ENCODE data around the gene GMIP. TPM values are rescaled to one million over a fixed set of nuclear protein-coding genes. Genes with fewer than 3 reads are reported as not detected.

GMIP gene
- total and polyA plus RNA-seq, 2 of the 13 experiments (the other 11 are each of a cell fraction or from before 2014, with no cell fraction given) = 1.5 to 1.8 TPM

DNA sequence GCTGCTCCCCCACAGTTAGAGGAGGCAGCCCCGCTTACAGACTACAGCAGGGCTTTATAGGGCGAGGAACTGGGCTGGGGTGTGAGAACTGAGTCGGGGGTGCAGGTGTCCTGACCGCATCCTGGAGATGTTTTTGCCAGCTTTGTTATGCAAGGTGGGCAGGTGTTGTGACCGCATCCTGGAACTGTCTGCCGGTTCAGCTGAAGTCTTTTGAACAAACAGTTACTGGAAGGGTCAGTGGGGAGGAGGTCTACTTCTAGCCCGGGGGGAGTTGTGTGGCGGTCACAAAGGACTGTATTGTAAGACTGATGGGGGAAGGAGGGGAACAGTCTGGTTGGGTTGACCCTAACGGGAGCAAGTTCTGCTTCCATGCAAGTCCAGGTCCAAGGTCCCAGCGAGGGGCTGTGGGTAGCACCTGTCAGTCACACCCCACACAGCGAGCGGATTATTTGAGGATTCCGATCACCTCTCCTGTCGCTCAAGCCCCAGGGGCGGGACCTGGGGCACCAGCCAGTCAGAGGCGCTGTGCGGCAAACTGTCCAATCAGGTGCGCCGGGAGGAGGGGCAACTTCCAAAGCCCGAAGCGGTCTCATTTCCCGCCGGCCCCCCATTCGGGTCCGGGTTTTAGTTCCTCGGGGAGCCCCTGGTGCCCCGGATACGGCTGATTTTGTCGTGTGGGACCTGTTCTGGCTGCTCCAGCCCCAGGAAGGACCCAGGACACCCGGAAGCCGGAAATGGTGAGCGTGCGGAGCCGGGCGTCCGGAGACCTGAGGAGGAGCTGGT is 25.0 kb upstream of the GMIP start, which contains the start of gene ZNF101 (continued):
- TF ChIP-seq, protein P1, sequence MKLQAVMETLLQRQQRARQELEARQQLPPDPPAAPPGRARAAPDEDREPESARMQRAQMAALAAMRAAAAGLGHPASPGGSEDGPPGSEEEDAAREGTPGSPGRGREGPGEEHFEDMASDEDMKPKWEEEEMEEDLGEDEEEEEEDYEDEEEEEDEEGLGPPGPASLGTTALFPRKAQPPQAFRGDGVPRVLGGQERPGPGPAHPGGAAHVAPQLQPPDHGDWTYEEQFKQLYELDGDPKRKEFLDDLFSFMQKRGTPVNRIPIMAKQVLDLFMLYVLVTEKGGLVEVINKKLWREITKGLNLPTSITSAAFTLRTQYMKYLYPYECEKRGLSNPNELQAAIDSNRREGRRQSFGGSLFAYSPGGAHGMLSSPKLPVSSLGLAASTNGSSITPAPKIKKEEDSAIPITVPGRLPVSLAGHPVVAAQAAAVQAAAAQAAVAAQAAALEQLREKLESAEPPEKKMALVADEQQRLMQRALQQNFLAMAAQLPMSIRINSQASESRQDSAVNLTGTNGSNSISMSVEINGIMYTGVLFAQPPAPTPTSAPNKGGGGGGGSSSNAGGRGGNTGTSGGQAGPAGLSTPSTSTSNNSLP (IDR thresholded peaks at IDR 0.05; ENCODE audit: low read depth, low read length) = peak; percentile 59
- peak; percentile 40; the same call in 1 of the 2 replicates for TF ChIP-seq SIX4 (CRISPR knock-in tag; IDR thresholded peaks at IDR 0.05)
- peak; percentile 85 for TF ChIP-seq SAP130 (CRISPR knock-in tag; IDR thresholded peaks at IDR 0.05; ENCODE audit: low read depth)
- peak; percentile 86 for TF ChIP-seq SP4 (CRISPR knock-in tag; IDR thresholded peaks at IDR 0.05)
- 0 out of 2 replicates have a peak, but pooled peaks have one; percentile 22 for TF ChIP-seq ZNF230 (CRISPR knock-in tag; IDR thresholded peaks at IDR 0.05)
- TF ChIP-seq, protein P2, sequence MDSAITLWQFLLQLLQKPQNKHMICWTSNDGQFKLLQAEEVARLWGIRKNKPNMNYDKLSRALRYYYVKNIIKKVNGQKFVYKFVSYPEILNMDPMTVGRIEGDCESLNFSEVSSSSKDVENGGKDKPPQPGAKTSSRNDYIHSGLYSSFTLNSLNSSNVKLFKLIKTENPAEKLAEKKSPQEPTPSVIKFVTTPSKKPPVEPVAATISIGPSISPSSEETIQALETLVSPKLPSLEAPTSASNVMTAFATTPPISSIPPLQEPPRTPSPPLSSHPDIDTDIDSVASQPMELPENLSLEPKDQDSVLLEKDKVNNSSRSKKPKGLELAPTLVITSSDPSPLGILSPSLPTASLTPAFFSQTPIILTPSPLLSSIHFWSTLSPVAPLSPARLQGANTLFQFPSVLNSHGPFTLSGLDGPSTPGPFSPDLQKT (CRISPR knock-in tag; IDR thresholded peaks at IDR 0.05; ENCODE audit: borderline replicate concordance) = no peak
- peak; percentile 55 for TF ChIP-seq RBM39 (IDR thresholded peaks at IDR 0.05; ENCODE audit: low read depth, low read length, poor library complexity, severe bottlenecking)
- TF ChIP-seq, protein P3, sequence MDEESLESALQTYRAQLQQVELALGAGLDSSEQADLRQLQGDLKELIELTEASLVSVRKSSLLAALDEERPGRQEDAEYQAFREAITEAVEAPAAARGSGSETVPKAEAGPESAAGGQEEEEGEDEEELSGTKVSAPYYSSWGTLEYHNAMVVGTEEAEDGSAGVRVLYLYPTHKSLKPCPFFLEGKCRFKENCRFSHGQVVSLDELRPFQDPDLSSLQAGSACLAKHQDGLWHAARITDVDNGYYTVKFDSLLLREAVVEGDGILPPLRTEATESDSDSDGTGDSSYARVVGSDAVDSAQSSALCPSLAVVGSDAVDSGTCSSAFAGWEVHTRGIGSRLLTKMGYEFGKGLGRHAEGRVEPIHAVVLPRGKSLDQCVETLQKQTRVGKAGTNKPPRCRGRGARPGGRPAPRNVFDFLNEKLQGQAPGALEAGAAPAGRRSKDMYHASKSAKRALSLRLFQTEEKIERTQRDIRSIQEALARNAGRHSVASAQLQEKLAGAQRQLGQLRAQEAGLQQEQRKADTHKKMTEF (CRISPR knock-in tag; IDR thresholded peaks at IDR 0.05) = 0 out of 2 replicates have a peak, but pooled peaks have one; percentile 64
- peak; percentile 50; the same call in 1 of the 2 replicates for TF ChIP-seq CEBPB (IDR thresholded peaks at IDR 0.05; ENCODE audit: borderline replicate concordance, low read depth, low read length)
- TF ChIP-seq YY1 (IDR thresholded peaks at IDR 0.05; ENCODE audit: insufficient read depth, insufficient replicate concordance, low read depth, low read length) = peak; percentile 62
- TF ChIP-seq ZSCAN30 (CRISPR knock-in tag; IDR thresholded peaks at IDR 0.05) = peak; percentile 84; the same call in 1 of the 2 replicates
- peak; percentile 75; the same call in 1 of the 2 replicates for TF ChIP-seq SPEN (CRISPR knock-in tag; IDR thresholded peaks at IDR 0.05; ENCODE audit: low read depth)
- TF ChIP-seq, protein P4, sequence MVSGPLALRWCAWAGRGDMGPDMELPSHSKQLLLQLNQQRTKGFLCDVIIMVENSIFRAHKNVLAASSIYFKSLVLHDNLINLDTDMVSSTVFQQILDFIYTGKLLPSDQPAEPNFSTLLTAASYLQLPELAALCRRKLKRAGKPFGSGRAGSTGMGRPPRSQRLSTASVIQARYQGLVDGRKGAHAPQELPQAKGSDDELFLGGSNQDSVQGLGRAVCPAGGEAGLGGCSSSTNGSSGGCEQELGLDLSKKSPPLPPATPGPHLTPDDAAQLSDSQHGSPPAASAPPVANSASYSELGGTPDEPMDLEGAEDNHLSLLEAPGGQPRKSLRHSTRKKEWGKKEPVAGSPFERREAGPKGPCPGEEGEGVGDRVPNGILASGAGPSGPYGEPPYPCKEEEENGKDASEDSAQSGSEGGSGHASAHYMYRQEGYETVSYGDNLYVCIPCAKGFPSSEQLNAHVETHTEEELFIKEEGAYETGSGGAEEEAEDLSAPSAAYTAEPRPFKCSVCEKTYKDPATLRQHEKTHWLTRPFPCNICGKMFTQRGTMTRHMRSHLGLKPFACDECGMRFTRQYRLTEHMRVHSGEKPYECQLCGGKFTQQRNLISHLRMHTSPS (CRISPR knock-in tag; IDR thresholded peaks at IDR 0.05; ENCODE audit: low read depth) = 0 out of 2 replicates have a peak, but pooled peaks have one; percentile 20
- TF ChIP-seq, protein P5, sequence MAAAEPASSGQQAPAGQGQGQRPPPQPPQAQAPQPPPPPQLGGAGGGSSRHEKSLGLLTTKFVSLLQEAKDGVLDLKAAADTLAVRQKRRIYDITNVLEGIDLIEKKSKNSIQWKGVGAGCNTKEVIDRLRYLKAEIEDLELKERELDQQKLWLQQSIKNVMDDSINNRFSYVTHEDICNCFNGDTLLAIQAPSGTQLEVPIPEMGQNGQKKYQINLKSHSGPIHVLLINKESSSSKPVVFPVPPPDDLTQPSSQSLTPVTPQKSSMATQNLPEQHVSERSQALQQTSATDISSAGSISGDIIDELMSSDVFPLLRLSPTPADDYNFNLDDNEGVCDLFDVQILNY (CRISPR knock-in tag; conservative IDR thresholded peaks at IDR 0.05) = peak; percentile 93
- no peak for TF ChIP-seq ZNF883 (CRISPR knock-in tag; IDR thresholded peaks at IDR 0.05; ENCODE audit: not compliant biosample characterization)
- TF ChIP-seq ZNF776 (CRISPR knock-in tag; IDR thresholded peaks at IDR 0.05) = peak; percentile 39; the same call in 1 of the 2 replicates
- peak; percentile 56; the same call in 1 of the 2 replicates for TF ChIP-seq NFIC (IDR thresholded peaks at IDR 0.05; ENCODE audit: low read length)

Measured in HepG2 (cell line).